Measurements from ENCODE around the gene WDR49.

DNA sequence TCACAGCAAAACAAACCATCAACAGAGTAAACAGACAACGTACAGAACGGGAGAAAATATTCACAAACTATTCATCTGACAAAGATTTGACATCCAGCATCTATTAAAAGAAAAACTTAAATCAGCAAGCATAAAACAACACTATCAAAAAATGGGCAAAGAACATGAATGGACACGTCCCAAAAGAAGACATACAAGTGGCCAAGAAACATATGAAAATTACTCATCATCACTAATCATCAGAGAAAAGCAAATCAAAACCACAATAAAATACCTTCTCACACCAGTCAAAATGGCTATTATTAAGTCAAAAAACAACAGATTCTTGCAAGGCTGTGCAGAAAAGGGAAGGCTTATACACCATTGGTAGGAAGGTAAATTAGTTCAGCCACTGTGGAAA is 166.2 kb downstream of the WDR49 start:
- TF ChIP-seq, protein P1, sequence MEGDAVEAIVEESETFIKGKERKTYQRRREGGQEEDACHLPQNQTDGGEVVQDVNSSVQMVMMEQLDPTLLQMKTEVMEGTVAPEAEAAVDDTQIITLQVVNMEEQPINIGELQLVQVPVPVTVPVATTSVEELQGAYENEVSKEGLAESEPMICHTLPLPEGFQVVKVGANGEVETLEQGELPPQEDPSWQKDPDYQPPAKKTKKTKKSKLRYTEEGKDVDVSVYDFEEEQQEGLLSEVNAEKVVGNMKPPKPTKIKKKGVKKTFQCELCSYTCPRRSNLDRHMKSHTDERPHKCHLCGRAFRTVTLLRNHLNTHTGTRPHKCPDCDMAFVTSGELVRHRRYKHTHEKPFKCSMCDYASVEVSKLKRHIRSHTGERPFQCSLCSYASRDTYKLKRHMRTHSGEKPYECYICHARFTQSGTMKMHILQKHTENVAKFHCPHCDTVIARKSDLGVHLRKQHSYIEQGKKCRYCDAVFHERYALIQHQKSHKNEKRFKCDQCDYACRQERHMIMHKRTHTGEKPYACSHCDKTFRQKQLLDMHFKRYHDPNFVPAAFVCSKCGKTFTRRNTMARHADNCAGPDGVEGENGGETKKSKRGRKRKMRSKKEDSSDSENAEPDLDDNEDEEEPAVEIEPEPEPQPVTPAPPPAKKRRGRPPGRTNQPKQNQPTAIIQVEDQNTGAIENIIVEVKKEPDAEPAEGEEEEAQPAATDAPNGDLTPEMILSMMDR (IDR thresholded peaks at IDR 0.05 in 2 of 3, conservative IDR thresholded peaks at IDR 0.05 in 1 of 3; ENCODE audit: borderline replicate concordance in 1 of 3, insufficient read depth in 1 of 3, low read depth in 2 of 3, low read length in 2 of 3), result no peak
- TF ChIP-seq YY1 (IDR thresholded peaks at IDR 0.05; ENCODE audit: extremely low read depth, insufficient replicate concordance, low read depth, low read length), result no peak
